OCI-LY1 (cell line): ENCODE data around the gene CD27.
"Not testable (repeated sequence)": the region's sequence is repeated elsewhere in the genome, so short reads cannot be mapped to it uniquely, and the experiment has no call there.

Experiments used
- H2AFZ ChIP-seq: fragments of 200-600 bp; sonication (generic), shearing (Covaris generic); 2 replicates; pipeline ENCODE4 v1.6.0; 2014; ENCODE audit warnings: antibody characterized with exemption, mild to moderate bottlenecking, low read length
- H3F3A ChIP-seq: fragments of 200-600 bp; sonication (generic), shearing (Covaris generic); 2 replicates; pipeline ENCODE4 v1.6.0; 2014; ENCODE audit warnings: mild to moderate bottlenecking, antibody characterized with exemption, low read length, moderate library complexity; ENCODE audit not compliant: insufficient read depth
- H3K27ac ChIP-seq: fragments of 200-600 bp; sonication (generic); 2 replicates; pipeline ENCODE4 v1.5.1; 2014; ENCODE audit warnings: low read length, mixed run types, mild to moderate bottlenecking, low read depth; ENCODE audit not compliant: poor library complexity, severe bottlenecking
- H3K27me3 ChIP-seq: fragments of 200-600 bp; sonication (generic); 2 replicates; pipeline ENCODE4 v1.6.0; 2014; ENCODE audit warnings: antibody characterized with exemption, mild to moderate bottlenecking, low read length, moderate library complexity; ENCODE audit not compliant: insufficient read depth
- H3K36me3 ChIP-seq: fragments of 200-600 bp; sonication (generic); 2 replicates; pipeline ENCODE4 v1.6.1; 2014; ENCODE audit warnings: mild to moderate bottlenecking, antibody characterized with exemption, low read length, moderate library complexity, mixed read lengths; ENCODE audit not compliant: insufficient read depth
- H3K4me1 ChIP-seq: fragments of 200-600 bp; sonication (generic); 2 replicates; pipeline ENCODE4 v1.5.1; 2014; ENCODE audit warnings: mild to moderate bottlenecking, low read length, moderate library complexity; ENCODE audit not compliant: insufficient read depth, severe bottlenecking
- H3K4me2 ChIP-seq: fragments of 200-600 bp; sonication (generic), shearing (Covaris generic); 2 replicates; pipeline ENCODE4 v1.6.1; 2014; ENCODE audit warnings: low read length
- H3K4me3 ChIP-seq: fragments of 200-600 bp; sonication (generic); 2 replicates; pipeline ENCODE4 v1.5.1; 2014; ENCODE audit warnings: low read length, low read depth, mild to moderate bottlenecking, mixed read lengths; ENCODE audit not compliant: poor library complexity, severe bottlenecking
- H3K79me2 ChIP-seq: fragments of 200-600 bp; shearing (Covaris generic); 2 replicates; pipeline ENCODE4 v1.6.1; 2016; ENCODE audit warnings: mixed run types, low read length, mixed read lengths; ENCODE audit not compliant: insufficient read depth
- H3K9ac ChIP-seq: fragments of 200-600 bp; sonication (generic), shearing (Covaris generic); 2 replicates; pipeline ENCODE4 v1.6.1; 2014; ENCODE audit warnings: mild to moderate bottlenecking, low read length, mixed read lengths
- H3K9me2 ChIP-seq: fragments of 200-600 bp; sonication (generic), shearing (Covaris generic); 2 replicates; pipeline ENCODE4 v1.6.1; 2014; ENCODE audit warnings: low read depth, mild to moderate bottlenecking, low read length, mixed read lengths
- H3K9me3 ChIP-seq: fragments of 200-600 bp; shearing (Covaris generic); 2 replicates; pipeline ENCODE4 v1.6.1; 2014; ENCODE audit warnings: low read length, mixed read lengths
- H4K20me1 ChIP-seq: fragments of 200-600 bp; sonication (generic), shearing (Covaris generic); 2 replicates; pipeline ENCODE4 v1.6.0; 2016; ENCODE audit warnings: mild to moderate bottlenecking, low read length; ENCODE audit not compliant: insufficient read depth
- EZH2 ChIP-seq: fragments of 200-600 bp; sonication (generic), shearing (Covaris generic); IDR thresholded peaks from 2 replicates; pipeline ENCODE4 v1.8.0; 2017; ENCODE audit warnings: borderline replicate concordance, mixed run types, mild to moderate bottlenecking, antibody characterized with exemption, low read length, moderate library complexity, mixed read lengths
- TF ChIP-seq, protein P1 (sequence below): fragments of 200-600 bp; sonication (generic), shearing (Covaris generic); IDR thresholded peaks from 2 replicates; pipeline ENCODE4 v1.5.1; 2017; ENCODE audit warnings: mild to moderate bottlenecking, antibody characterized with exemption, low read length, moderate library complexity, mixed read lengths

CD27 gene

DNA sequence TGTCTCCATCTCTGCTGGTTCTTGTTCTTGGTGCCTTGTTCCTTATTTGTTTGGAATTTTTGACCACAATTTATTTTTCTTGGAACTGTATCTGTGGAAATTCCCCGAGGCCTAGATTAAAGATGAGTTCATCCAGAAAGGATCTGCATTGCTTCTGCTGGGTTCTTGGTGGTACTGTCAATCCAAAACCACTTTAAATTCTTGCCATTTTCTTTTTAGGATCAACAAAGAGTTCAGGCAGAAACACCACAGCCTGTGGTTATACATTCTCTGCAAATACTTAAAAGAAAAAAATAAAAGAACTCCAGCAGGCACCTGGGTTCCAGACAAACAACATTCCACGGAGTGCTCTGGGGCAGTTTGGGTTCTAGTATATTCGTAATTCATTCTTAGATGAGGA is 31.7 kb downstream of the CD27 start:
- H3K36me3 ChIP-seq, result no peaks in the 10 kb centered on the region
- H3K27ac ChIP-seq, result no peak overlapping the region
- no peak overlapping the region for H2AFZ ChIP-seq
- H3K9me2 ChIP-seq, result no peaks in the 10 kb centered on the region
- TF ChIP-seq, protein P1, sequence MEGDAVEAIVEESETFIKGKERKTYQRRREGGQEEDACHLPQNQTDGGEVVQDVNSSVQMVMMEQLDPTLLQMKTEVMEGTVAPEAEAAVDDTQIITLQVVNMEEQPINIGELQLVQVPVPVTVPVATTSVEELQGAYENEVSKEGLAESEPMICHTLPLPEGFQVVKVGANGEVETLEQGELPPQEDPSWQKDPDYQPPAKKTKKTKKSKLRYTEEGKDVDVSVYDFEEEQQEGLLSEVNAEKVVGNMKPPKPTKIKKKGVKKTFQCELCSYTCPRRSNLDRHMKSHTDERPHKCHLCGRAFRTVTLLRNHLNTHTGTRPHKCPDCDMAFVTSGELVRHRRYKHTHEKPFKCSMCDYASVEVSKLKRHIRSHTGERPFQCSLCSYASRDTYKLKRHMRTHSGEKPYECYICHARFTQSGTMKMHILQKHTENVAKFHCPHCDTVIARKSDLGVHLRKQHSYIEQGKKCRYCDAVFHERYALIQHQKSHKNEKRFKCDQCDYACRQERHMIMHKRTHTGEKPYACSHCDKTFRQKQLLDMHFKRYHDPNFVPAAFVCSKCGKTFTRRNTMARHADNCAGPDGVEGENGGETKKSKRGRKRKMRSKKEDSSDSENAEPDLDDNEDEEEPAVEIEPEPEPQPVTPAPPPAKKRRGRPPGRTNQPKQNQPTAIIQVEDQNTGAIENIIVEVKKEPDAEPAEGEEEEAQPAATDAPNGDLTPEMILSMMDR, result no peak
- no peak for TF ChIP-seq EZH2
- H3K9me3 ChIP-seq, result peaks cover 4% of the 10 kb centered on the region; the same call in 1 of the 2 replicates
- no peaks in the 10 kb centered on the region; the same call in 1 of the 2 replicates for H3K27me3 ChIP-seq
- H3K4me3 ChIP-seq, result no peak overlapping the region
- no peaks in the 10 kb centered on the region for H4K20me1 ChIP-seq
- H3K4me1 ChIP-seq, result no peaks in the 10 kb centered on the region
- H3K79me2 ChIP-seq, result no peaks in the 10 kb centered on the region
- H3F3A ChIP-seq, result 0 out of 2 replicates have a peak, but pooled peaks cover 5% of the 10 kb centered on the region
- no peak overlapping the region for H3K9ac ChIP-seq
- no peak overlapping the region for H3K4me2 ChIP-seq

DNA sequence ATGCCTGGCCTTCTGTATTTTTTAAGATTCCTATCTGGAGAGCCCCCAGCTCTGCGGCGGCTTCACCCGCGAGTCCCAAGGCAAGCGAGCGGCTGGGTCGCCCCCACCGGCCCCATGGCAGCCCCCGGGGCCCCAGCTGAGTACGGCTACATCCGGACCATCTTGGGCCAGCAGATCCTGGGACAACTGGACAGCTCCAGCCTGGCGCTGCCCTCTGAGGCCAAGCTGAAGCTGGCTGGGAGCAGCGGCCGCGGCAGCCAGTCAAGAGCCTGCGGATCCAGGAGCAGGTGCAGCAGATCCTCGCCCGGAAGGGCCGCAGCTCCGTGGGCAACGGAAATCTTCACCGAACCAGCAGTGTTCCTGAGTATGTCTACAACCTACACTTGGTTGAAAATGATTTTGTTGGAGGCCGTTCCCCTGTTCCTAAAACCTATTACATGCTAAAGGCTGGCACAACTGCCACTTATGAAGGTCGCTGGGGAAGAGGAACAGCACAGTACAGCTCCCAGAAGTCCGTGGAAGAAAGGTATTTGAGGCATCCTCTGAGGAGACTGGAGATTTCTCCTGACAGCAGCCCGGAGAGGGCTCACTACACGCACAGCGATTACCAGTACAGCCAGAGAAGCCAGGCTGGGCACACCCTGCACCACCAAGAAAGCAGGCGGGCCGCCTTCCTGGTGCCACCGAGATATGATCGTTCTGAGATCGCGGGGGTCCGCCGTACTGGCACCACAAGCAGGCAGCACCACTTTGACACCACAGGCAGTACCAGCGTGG is 33.0 kb downstream of the CD27 start:
- not testable (repeated sequence) for H3K4me1 ChIP-seq, H3K4me3 ChIP-seq, H3K27me3 ChIP-seq, H3K79me2 ChIP-seq, H3K27ac ChIP-seq, H3F3A ChIP-seq, H3K9me3 ChIP-seq, H3K36me3 ChIP-seq, H3K9me2 ChIP-seq, H4K20me1 ChIP-seq, H3K9ac ChIP-seq, H2AFZ ChIP-seq, H3K4me2 ChIP-seq

- no peaks in the 10 kb centered on the region for H3K9me2 ChIP-seq
- H3K27me3 ChIP-seq, result no peaks in the 10 kb centered on the region; the same call in 1 of the 2 replicates
- H3K4me1 ChIP-seq, result no peaks in the 10 kb centered on the region
- H3K79me2 ChIP-seq, result no peaks in the 10 kb centered on the region
- no peak overlapping the region for H3K9ac ChIP-seq
- no peak overlapping the region for H3K4me3 ChIP-seq
- no peaks in the 10 kb centered on the region for H3K36me3 ChIP-seq
- H3K4me2 ChIP-seq, result no peak overlapping the region
- no peak for TF ChIP-seq EZH2
- TF ChIP-seq, protein P1, result no peak
- H3F3A ChIP-seq, result no peaks in the 10 kb centered on the region
- peaks cover 4% of the 10 kb centered on the region; the same call in 1 of the 2 replicates for H3K9me3 ChIP-seq
- H4K20me1 ChIP-seq, result no peaks in the 10 kb centered on the region
- no peak overlapping the region for H2AFZ ChIP-seq
- H3K27ac ChIP-seq, result no peak overlapping the region
These were observed 33.7 kb downstream of the CD27 start for GRCh38 chr12:6478416-6478815.

GRCh38 chr12:6488240-6488639 is 43.5 kb downstream of the CD27 start:
- Histone ChIP-seq H3K79me2 (peaks cover 10% of the 10 kb centered on the region), H3K27me3 (no peaks in the 10 kb centered on the region), H2AFZ (no peak overlapping the region), H3K9me2 (no peaks in the 10 kb centered on the region), H3K36me3 (peaks cover 15% of the 10 kb centered on the region), H4K20me1 (no peaks in the 10 kb centered on the region), H3K27ac (no peak overlapping the region), H3K4me1 (peaks cover 11% of the 10 kb centered on the region), H3K9ac (no peak overlapping the region), H3K4me3 (no peak overlapping the region), H3F3A (no peaks in the 10 kb centered on the region), H3K9me3 (no peaks in the 10 kb centered on the region), H3K4me2 (no peak overlapping the region)
- TF ChIP-seq EZH2, result no peak
- TF ChIP-seq, protein P1, result no peak
